IMR-90 (cell line): ENCODE data around the gene PCSK2. TPM values are rescaled to one million over a fixed set of nuclear protein-coding genes. Genes with fewer than 3 reads are reported as not detected.

Experiments used
- ATAC-seq: fragments of 200-7000 bp; cut with Tn5 transposase; 2 replicates; pipeline ENCODE4 v1.9.1; 2020; ENCODE audit warnings: low read depth, mild to moderate bottlenecking, moderate library complexity
- BruUV-seq: library from RNA; stranded (reverse); fragments of 400-500 nt; replicated peaks from 2 replicates; lab custom pipeline; 2021; lab: Mats Ljungman, UMichigan
- CTCF ChIA-PET: fragments of 300-600 bp; formaldehyde crosslinking; extraction: SDS; loops from one replicate; lab custom pipeline; 2021; ENCODE audit warnings: antibody characterized with exemption; lab: Yijun Ruan, JAX
- POLR2A ChIA-PET: fragments of 300-600 bp; sonication (Branson Sonifier 250); formaldehyde crosslinking; loops from one replicate; lab custom pipeline; 2022; ENCODE audit warnings: antibody characterized with exemption; ENCODE audit not compliant: unreplicated experiment; lab: Charles Lee
- DNase-seq: peaks from one replicate; pipeline ENCODE4 v3.0.0; 2013
- H2AFZ ChIP-seq: replicated peaks from 2 replicates; pipeline ENCODE3; 2013; ENCODE audit warnings: low read length, mild to moderate bottlenecking; ENCODE audit not compliant: poor library complexity
- H2AK5ac ChIP-seq: 2 replicates; pipeline ENCODE4 v1.6.1; 2013; ENCODE audit warnings: low read depth, low read length, inconsistent platforms
- H2AK9ac ChIP-seq: replicated peaks from 2 replicates; pipeline ENCODE3; 2013; ENCODE audit warnings: mild to moderate bottlenecking, low read depth, low read length, moderate library complexity; ENCODE audit not compliant: poor library complexity
- H2BK120ac ChIP-seq: 2 replicates; pipeline ENCODE4 v1.6.1; 2013; ENCODE audit warnings: low read depth, low read length, inconsistent platforms
- H2BK15ac ChIP-seq: 3 replicates; pipeline ENCODE4 v1.6.1; 2013; ENCODE audit warnings: low read depth, low read length, inconsistent platforms
- H2BK20ac ChIP-seq: 2 replicates; pipeline ENCODE4 v1.6.1; 2013; ENCODE audit warnings: low read depth, mild to moderate bottlenecking, inconsistent platforms, low read length, moderate library complexity
- H2BK5ac ChIP-seq: 2 replicates; pipeline ENCODE4 v1.6.1; 2013; ENCODE audit warnings: mild to moderate bottlenecking, low read depth, low read length, inconsistent platforms; ENCODE audit not compliant: poor library complexity, severe bottlenecking
- H3K14ac ChIP-seq: replicated peaks from 2 replicates; pipeline ENCODE4 v1.6.1; 2013; ENCODE audit warnings: low read depth, low read length, inconsistent platforms
- H3K18ac ChIP-seq: 2 replicates; pipeline ENCODE4 v1.6.1; 2013; ENCODE audit warnings: low read depth, low read length, control low read depth
- H3K23ac ChIP-seq: 2 replicates; pipeline ENCODE4 v1.6.1; 2013; ENCODE audit warnings: low read depth, low read length, inconsistent platforms
- H3K27ac ChIP-seq: 2 replicates; pipeline ENCODE4 v1.5.1; 2013; ENCODE audit warnings: mild to moderate bottlenecking, control low read depth, low read length; ENCODE audit not compliant: insufficient read depth
- H3K27me3 ChIP-seq: 2 replicates; pipeline ENCODE4 v1.6.1; 2013; ENCODE audit warnings: low read length; ENCODE audit not compliant: control insufficient read depth, insufficient read depth
- H3K36me3 ChIP-seq: 2 replicates; pipeline ENCODE4 v1.6.1; 2013; ENCODE audit warnings: low read length, mixed read lengths; ENCODE audit not compliant: control insufficient read depth, insufficient read depth
- H3K4ac ChIP-seq: 2 replicates; pipeline ENCODE4 v1.6.1; 2013; ENCODE audit warnings: low read depth, low read length, inconsistent platforms
- H3K4me1 ChIP-seq: 2 replicates; pipeline ENCODE4 v1.6.1; 2013; ENCODE audit warnings: low read length, mixed read lengths; ENCODE audit not compliant: control insufficient read depth, insufficient read depth
- H3K4me2 ChIP-seq: 2 replicates; pipeline ENCODE4 v1.6.1; 2013; ENCODE audit warnings: low read depth, mild to moderate bottlenecking, control low read depth, low read length, moderate library complexity
- H3K4me3 ChIP-seq: 2 replicates; pipeline ENCODE4 v1.5.1; 2013; ENCODE audit warnings: low read depth, mild to moderate bottlenecking, control low read depth, low read length, moderate library complexity; ENCODE audit not compliant: insufficient read depth
- H3K56ac ChIP-seq: 2 replicates; pipeline ENCODE4 v1.6.1; 2013; ENCODE audit warnings: low read length, inconsistent platforms; ENCODE audit not compliant: insufficient read depth; ENCODE audit errors: extremely low read depth
- H3K79me1 ChIP-seq, 2 experiments: 2 replicates each; pipeline ENCODE4 v1.6.1; 2013; ENCODE audit warnings: low read length in 2 of 2, inconsistent platforms in 1 of 2, low read depth in 1 of 2
- H3K9ac ChIP-seq: 2 replicates; pipeline ENCODE4 v1.6.1; 2013; ENCODE audit warnings: low read depth, low read length, control low read depth
- H3K9me1 ChIP-seq: 2 replicates; pipeline ENCODE4 v1.6.1; 2013; ENCODE audit warnings: low read length, inconsistent platforms; ENCODE audit not compliant: insufficient read depth
- H3K9me3 ChIP-seq: 2 replicates; pipeline ENCODE4 v1.6.1; 2013; ENCODE audit warnings: low read length; ENCODE audit not compliant: control insufficient read depth, insufficient read depth
- H4K20me1 ChIP-seq: 2 replicates; pipeline ENCODE4 v1.6.1; 2013; ENCODE audit warnings: low read length, inconsistent platforms; ENCODE audit not compliant: insufficient read depth
- H4K5ac ChIP-seq: 2 replicates; pipeline ENCODE4 v1.6.1; 2013; ENCODE audit warnings: mild to moderate bottlenecking, low read depth, low read length, control low read depth
- H4K8ac ChIP-seq, 2 experiments: 2 replicates each; pipeline ENCODE4 v1.6.1; 2013; ENCODE audit warnings: low read depth in 2 of 2, low read length in 2 of 2, control low read depth in 1 of 2, inconsistent platforms in 1 of 2
- H4K91ac ChIP-seq: 2 replicates; pipeline ENCODE4 v1.6.1; 2013; ENCODE audit warnings: low read depth, low read length, inconsistent platforms; ENCODE audit not compliant: insufficient read depth
- RAD21 ChIP-seq: IDR thresholded peaks from 2 replicates; pipeline ENCODE4 v1.6.1; 2012; ENCODE audit warnings: low read length, improper control_type of control experiment
- RCOR1 ChIP-seq: IDR thresholded peaks from 2 replicates; pipeline ENCODE4 v1.6.1; 2012; ENCODE audit warnings: mild to moderate bottlenecking, low read length, improper control_type of control experiment; ENCODE audit not compliant: insufficient replicate concordance
- WGBS, 2 experiments: methylation state at CpG; one replicate each; pipeline versions ENCODE4 v1.1.5 to v1.1.7; 2013; ENCODE audit warnings: missing lambda C conversion rate in 2 of 2; ENCODE audit not compliant: insufficient read length in 1 of 2; ENCODE audit errors: extremely low coverage in 2 of 2; 5-methylcytosine and 5-hydroxymethylcytosine counted together
- dilution Hi-C: fragments of 300-500 bp; cut with HindIII; formaldehyde crosslinking; loops from one replicate; pipeline ENCODE4 v1.14.3; 2018; ENCODE audit warnings: low sequenced_read_pairs; ENCODE audit not compliant: unreplicated experiment
- in situ Hi-C: fragments of 300-500 bp; cut with MboI; formaldehyde crosslinking; loops from 3 replicates; pipeline ENCODE4 v1.14.3; 2019; ENCODE audit warnings: low sequenced_read_pairs, inconsistent platforms, mixed read lengths
- intact Hi-C: fragments of 100-400 bp; cut with micrococcal nuclease; formaldehyde crosslinking; loops from 2 replicates; pipeline ENCODE4 v1.10.0; 2022
- polyA plus RNA-seq, 3 experiments: library from polyadenylated mRNA; depleted of rRNA; stranded (reverse); fragments of >200 nt; gene quantifications; 2 replicates each; pipeline ENCODE4 v1.2.3, GENCODE V29; 2012; ENCODE audit warnings: low replicate concordance in 1 of 3
- total RNA-seq: library from RNA; depleted of rRNA; stranded (reverse); fragments of >200 nt; gene quantifications from 2 replicates; pipeline ENCODE4 v1.2.3, GENCODE V29; 2012

The PCSK2 gene
- total and polyA plus RNA-seq, 2 of the 4 experiments (the other 2 are of a cell fraction), result not detected

DNA sequence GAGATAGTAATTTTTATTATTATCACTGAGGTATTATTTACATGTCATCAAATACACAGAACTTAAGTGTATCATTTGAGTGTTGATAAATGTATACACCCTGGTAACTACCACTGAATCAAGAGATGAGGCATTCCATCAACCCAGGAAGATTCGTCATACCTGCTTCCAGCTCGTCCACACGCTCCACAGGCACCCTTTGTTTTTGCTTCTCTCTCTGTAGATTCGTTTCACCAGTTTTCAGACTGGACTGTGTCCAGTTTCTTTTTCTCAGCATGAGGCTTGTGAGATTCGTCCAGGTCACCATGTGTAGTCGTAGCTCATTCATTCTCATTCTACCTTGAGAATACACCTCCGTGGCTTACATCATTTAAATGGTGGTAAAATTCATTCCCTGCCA, 239.8 kb downstream of the PCSK2 start:
- Histone ChIP-seq H3K27ac (no peak overlapping the region), H3K4me2 (no peak overlapping the region), H3K9ac (no peak overlapping the region), H2BK5ac (no peak overlapping the region), H4K91ac (no peak overlapping the region), H3K56ac (no peak overlapping the region), H3K4me3 (no peak overlapping the region), H4K8ac (no peak overlapping the region), H3K79me1 (no peaks in the 10 kb centered on the region), H3K18ac (no peak overlapping the region), H2BK20ac (no peak overlapping the region), H2AFZ (no peak overlapping the region), H4K20me1 (no peaks in the 10 kb centered on the region), H3K27me3 (peaks cover 8% of the 10 kb centered on the region), H3K4me1 (no peaks in the 10 kb centered on the region), H4K5ac (no peak overlapping the region), H2AK5ac (no peak overlapping the region), H2BK15ac (no peak overlapping the region), H3K9me1 (no peaks in the 10 kb centered on the region), H3K36me3 (no peaks in the 10 kb centered on the region), H3K23ac (no peak overlapping the region), H3K4ac (no peak overlapping the region), H2BK120ac (no peak overlapping the region), H3K9me3 (no peaks in the 10 kb centered on the region), H3K14ac (no peak overlapping the region), H2AK9ac (no peak overlapping the region)
- CTCF ChIA-PET, result interaction anchor here (0.6 kb wide), 1 partner anchor 730 kb away, joined by 3 read pairs; no protein-coding TSS in a partner anchor
- no peak for TF ChIP-seq RAD21
- TF ChIP-seq RCOR1, result no peak
- dilution Hi-C loops, result no loop called here
- POLR2A ChIA-PET, result no interaction called here
- BruUV-seq, result no TSS peak
- in situ Hi-C loops, result no loop called here
- intact Hi-C loops, result no loop called here
- 71% methylated on average over 1 of the region's 7 CpGs; no CpG with 5 or more reads in 1 of the 2 experiments for WGBS, 2 experiments
- ATAC-seq (no peak), DNase-seq (no peak)
